ENCODE measurements around the gene PDLIM5. TPM values are rescaled to one million over a fixed set of nuclear protein-coding genes. Genes with fewer than 3 reads are reported as not detected.

Gene PDLIM5
- total and polyA plus RNA-seq, 7 experiments from 2014 or later: 14.4 to 61.7 (median 35.7) TPM

GRCh38 chr4:94533405-94534223, 81.9 kb downstream of the PDLIM5 start:
- H3K27ac Mint-ChIP-seq: peak overlapping the region in 1 of 9 donors; percentile 67
- DNase-seq: no peak
- peaks cover 3 to 17% (median 8%) of the 10 kb centered on the region in 7 donors for H3K4me1 Mint-ChIP-seq
- H3K36me3 ChIP-seq (ENCODE audit: control insufficient read depth in 2 of 3, insufficient read depth in 3 of 3, low read length in 3 of 3): no peaks in the 10 kb centered on the region
- H3K36me3 Mint-ChIP-seq: peaks cover 0 to 15% (median 4%) of the 10 kb centered on the region in 5 donors
- H3K4me3 ChIP-seq (ENCODE audit: low read length): no peak overlapping the region
- intact Hi-C loops (cut with micrococcal nuclease): no loop called here
- H3K27me3 Mint-ChIP-seq: no peaks in the 10 kb centered on the region
- POLR2A ChIA-PET: no interaction called here
- no peak overlapping the region for H3K27ac ChIP-seq (ENCODE audit: low read depth, low read length)
- no peak for ATAC-seq
- H3K4me1 ChIP-seq (ENCODE audit: control insufficient read depth in 2 of 2, insufficient read depth in 2 of 2, low read length in 2 of 2): no peaks in the 10 kb centered on the region
- CTCF ChIA-PET: no interaction called here
- H3K27me3 ChIP-seq (ENCODE audit: control insufficient read depth in 2 of 2, insufficient read depth in 2 of 2, low read length in 2 of 2): no peaks in the 10 kb centered on the region
- no peak overlapping the region for H3K4me3 Mint-ChIP-seq
- H3K9me3 Mint-ChIP-seq: no peaks in the 10 kb centered on the region
- H3K9me3 ChIP-seq (ENCODE audit: control insufficient read depth in 2 of 3, low read length in 3 of 3): no peaks in the 10 kb centered on the region

GRCh38 chr4:94534401-94535312, 82.9 kb downstream of the PDLIM5 start:
- Histone ChIP-seq H3K4me3 (ENCODE audit: low read length) (no peak overlapping the region), H3K4me1 (ENCODE audit: control insufficient read depth in 2 of 2, insufficient read depth in 2 of 2, low read length in 2 of 2) (no peaks in the 10 kb centered on the region), H3K27ac (ENCODE audit: low read depth, low read length) (no peak overlapping the region), H3K27me3 (ENCODE audit: control insufficient read depth in 2 of 2, insufficient read depth in 2 of 2, low read length in 2 of 2) (no peaks in the 10 kb centered on the region), H3K9me3 (ENCODE audit: control insufficient read depth in 2 of 3, low read length in 3 of 3) (no peaks in the 10 kb centered on the region), H3K36me3 (ENCODE audit: control insufficient read depth in 2 of 3, insufficient read depth in 3 of 3, low read length in 3 of 3) (no peaks in the 10 kb centered on the region)
- CTCF ChIA-PET: no interaction called here
- H3K4me1 Mint-ChIP-seq: peaks cover 0 to 21% (median 8%) of the 10 kb centered on the region in 7 donors
- H3K27me3 Mint-ChIP-seq: no peaks in the 10 kb centered on the region
- peaks cover 0 to 14% (median 4%) of the 10 kb centered on the region in 5 donors for H3K36me3 Mint-ChIP-seq
- peaks cover 0 to 1% (median 0%) of the 10 kb centered on the region in 11 donors for H3K9me3 Mint-ChIP-seq
- no peak overlapping the region for H3K4me3 Mint-ChIP-seq
- DNase-seq: no peak
- peak overlapping the region in 1 of 9 donors; percentile 13 for H3K27ac Mint-ChIP-seq
- ATAC-seq: peak; percentile 79
- POLR2A ChIA-PET: no interaction called here
- intact Hi-C loops (cut with micrococcal nuclease): no loop called here

- Histone ChIP-seq H3K4me1 (ENCODE audit: control insufficient read depth in 2 of 2, insufficient read depth in 2 of 2, low read length in 2 of 2) (no peaks in the 10 kb centered on the region), H3K36me3 (ENCODE audit: control insufficient read depth in 2 of 3, insufficient read depth in 3 of 3, low read length in 3 of 3) (no peaks in the 10 kb centered on the region), H3K27ac (ENCODE audit: low read depth, low read length) (no peak overlapping the region), H3K27me3 (ENCODE audit: control insufficient read depth in 2 of 2, insufficient read depth in 2 of 2, low read length in 2 of 2) (no peaks in the 10 kb centered on the region), H3K4me3 (ENCODE audit: low read length) (no peak overlapping the region), H3K9me3 (ENCODE audit: control insufficient read depth in 2 of 3, low read length in 3 of 3) (no peaks in the 10 kb centered on the region)
- POLR2A ChIA-PET: no interaction called here
- Mint-ChIP-seq H3K9me3 (peaks cover 0 to 1% (median 0%) of the 10 kb centered on the region in 11 donors), H3K4me3 (no peak overlapping the region), H3K27ac (peak overlapping the region in 1 of 9 donors; percentile 33), H3K4me1 (peaks cover 0 to 21% (median 8%) of the 10 kb centered on the region in 7 donors), H3K36me3 (peaks cover 0 to 24% (median 8%) of the 10 kb centered on the region in 5 donors), H3K27me3 (no peaks in the 10 kb centered on the region)
- CTCF ChIA-PET: no interaction called here
- ATAC-seq (no peak), DNase-seq (no peak)
- intact Hi-C loops (cut with micrococcal nuclease): no loop called here
Measured at GRCh38 chr4:94536049-94536448, 84.3 kb downstream of the PDLIM5 start.

- no peak overlapping the region for H3K27ac Mint-ChIP-seq
- no peaks in the 10 kb centered on the region for H3K4me1 ChIP-seq (ENCODE audit: control insufficient read depth in 2 of 2, insufficient read depth in 2 of 2, low read length in 2 of 2)
- H3K9me3 ChIP-seq (ENCODE audit: control insufficient read depth in 2 of 3, low read length in 3 of 3): no peaks in the 10 kb centered on the region
- peaks cover 0 to 1% (median 0%) of the 10 kb centered on the region in 11 donors for H3K9me3 Mint-ChIP-seq
- POLR2A ChIA-PET: no interaction called here
- H3K36me3 Mint-ChIP-seq: peaks cover 0 to 25% (median 10%) of the 10 kb centered on the region in 5 donors
- intact Hi-C loops (cut with micrococcal nuclease): no loop called here
- H3K4me3 ChIP-seq (ENCODE audit: low read length): no peak overlapping the region
- CTCF ChIA-PET: no interaction called here
- H3K27ac ChIP-seq (ENCODE audit: low read depth, low read length): no peak overlapping the region
- DNase-seq: no peak
- H3K4me1 Mint-ChIP-seq: peaks cover 0 to 21% (median 8%) of the 10 kb centered on the region in 7 donors
- no peak overlapping the region for H3K4me3 Mint-ChIP-seq
- H3K27me3 ChIP-seq (ENCODE audit: control insufficient read depth in 2 of 2, insufficient read depth in 2 of 2, low read length in 2 of 2): no peaks in the 10 kb centered on the region
- ATAC-seq: no peak
- no peaks in the 10 kb centered on the region for H3K36me3 ChIP-seq (ENCODE audit: control insufficient read depth in 2 of 3, insufficient read depth in 3 of 3, low read length in 3 of 3)
- no peaks in the 10 kb centered on the region for H3K27me3 Mint-ChIP-seq
Measured at GRCh38 chr4:94536649-94537469, 85.1 kb downstream of the PDLIM5 start.

- Mint-ChIP-seq H3K4me1 (peaks cover 0 to 18% (median 8%) of the 10 kb centered on the region in 7 donors), H3K36me3 (peaks cover 0 to 21% (median 10%) of the 10 kb centered on the region in 5 donors), H3K9me3 (peaks cover 0 to 1% (median 0%) of the 10 kb centered on the region in 11 donors), H3K27me3 (no peaks in the 10 kb centered on the region), H3K27ac (no peak overlapping the region), H3K4me3 (no peak overlapping the region)
- H3K9me3 ChIP-seq (ENCODE audit: control insufficient read depth in 2 of 3, low read length in 3 of 3): no peaks in the 10 kb centered on the region
- POLR2A ChIA-PET: no interaction called here
- intact Hi-C loops (cut with micrococcal nuclease): no loop called here
- CTCF ChIA-PET: no interaction called here
- H3K4me3 ChIP-seq (ENCODE audit: low read length): no peak overlapping the region
- no peak for ATAC-seq
- H3K27me3 ChIP-seq (ENCODE audit: control insufficient read depth in 2 of 2, insufficient read depth in 2 of 2, low read length in 2 of 2): no peaks in the 10 kb centered on the region
- no peaks in the 10 kb centered on the region for H3K4me1 ChIP-seq (ENCODE audit: control insufficient read depth in 2 of 2, insufficient read depth in 2 of 2, low read length in 2 of 2)
- no peaks in the 10 kb centered on the region for H3K36me3 ChIP-seq (ENCODE audit: control insufficient read depth in 2 of 3, insufficient read depth in 3 of 3, low read length in 3 of 3)
- no peak overlapping the region for H3K27ac ChIP-seq (ENCODE audit: low read depth, low read length)
- no peak for DNase-seq
Measured at GRCh38 chr4:94537921-94538628, 86.3 kb downstream of the PDLIM5 start.

- intact Hi-C loops (cut with micrococcal nuclease): no loop called here
- CTCF ChIA-PET: no interaction called here
- POLR2A ChIA-PET: no interaction called here
- H3K4me3 Mint-ChIP-seq: no peak overlapping the region
- H3K27ac Mint-ChIP-seq: no peak overlapping the region
- H3K4me1 ChIP-seq (ENCODE audit: control insufficient read depth in 2 of 2, insufficient read depth in 2 of 2, low read length in 2 of 2): no peaks in the 10 kb centered on the region
- H3K27me3 Mint-ChIP-seq: no peaks in the 10 kb centered on the region
- no peaks in the 10 kb centered on the region for H3K27me3 ChIP-seq (ENCODE audit: control insufficient read depth in 2 of 2, insufficient read depth in 2 of 2, low read length in 2 of 2)
- peaks cover 0 to 1% (median 0%) of the 10 kb centered on the region in 11 donors for H3K9me3 Mint-ChIP-seq
- H3K36me3 ChIP-seq (ENCODE audit: control insufficient read depth in 2 of 3, insufficient read depth in 3 of 3, low read length in 3 of 3): no peaks in the 10 kb centered on the region
- H3K4me3 ChIP-seq (ENCODE audit: low read length): no peak overlapping the region
- peaks cover 0 to 7% (median under 1%) of the 10 kb centered on the region in 7 donors for H3K4me1 Mint-ChIP-seq
- no peak for ATAC-seq
- H3K27ac ChIP-seq (ENCODE audit: low read depth, low read length): no peak overlapping the region
- no peak for DNase-seq
- H3K36me3 Mint-ChIP-seq: peaks cover 0 to 30% (median 18%) of the 10 kb centered on the region in 5 donors
- no peaks in the 10 kb centered on the region for H3K9me3 ChIP-seq (ENCODE audit: control insufficient read depth in 2 of 3, low read length in 3 of 3)
Measured at GRCh38 chr4:94540476-94540875, 88.7 kb downstream of the PDLIM5 start.
